ENCODE measurements around the gene SMARCAD1. TPM values are rescaled to one million over a fixed set of nuclear protein-coding genes. Genes with fewer than 3 reads are reported as not detected.
A peak's percentile ranks its signal among the peaks of the same experiment; 100 is the strongest.

The SMARCAD1 gene
- total RNA-seq, 1 donor = 48.5 TPM

DNA sequence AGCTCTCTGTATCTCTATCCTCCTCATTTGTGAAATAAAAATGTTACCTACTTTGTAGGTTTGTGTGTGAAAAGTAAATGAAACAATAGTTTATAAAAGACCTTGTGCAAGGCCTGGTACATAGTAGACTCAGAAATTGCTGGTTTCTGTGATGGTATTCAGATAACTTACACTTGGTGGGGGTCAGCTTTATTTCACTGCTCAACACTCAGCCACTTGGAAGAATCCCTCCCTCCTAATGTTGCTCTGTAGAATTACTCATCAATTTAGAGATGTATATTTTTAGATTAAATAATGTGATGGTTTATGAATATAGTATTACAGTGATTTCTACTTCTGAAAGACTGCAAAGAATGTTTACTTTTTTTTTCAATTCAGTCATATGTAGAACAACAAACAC lies 32.7 kb downstream of the SMARCAD1 start:
- no peak for TF ChIP-seq CTCF (IDR thresholded peaks at IDR 0.05; ENCODE audit: insufficient read depth, low read length)
- no peak for DNase-seq (ENCODE audit: low read depth)
- H3K4me3 ChIP-seq (ENCODE audit: low read depth, low read length) = no peak overlapping the region

- H3K4me3 ChIP-seq (ENCODE audit: low read depth, low read length) = no peak overlapping the region
- DNase-seq (ENCODE audit: low read depth) = peak; percentile 17
- TF ChIP-seq CTCF (IDR thresholded peaks at IDR 0.05; ENCODE audit: insufficient read depth, low read length) = no peak
Measured at GRCh38 chr4:94244087-94244828, 36.6 kb downstream of the SMARCAD1 start.

GRCh38 chr4:94244829-94245185 lies 37.1 kb downstream of the SMARCAD1 start:
- TF ChIP-seq CTCF (IDR thresholded peaks at IDR 0.05; ENCODE audit: insufficient read depth, low read length) = no peak
- no peak overlapping the region for H3K4me3 ChIP-seq (ENCODE audit: low read depth, low read length)
- peak; percentile 10 for DNase-seq (ENCODE audit: low read depth)

DNA sequence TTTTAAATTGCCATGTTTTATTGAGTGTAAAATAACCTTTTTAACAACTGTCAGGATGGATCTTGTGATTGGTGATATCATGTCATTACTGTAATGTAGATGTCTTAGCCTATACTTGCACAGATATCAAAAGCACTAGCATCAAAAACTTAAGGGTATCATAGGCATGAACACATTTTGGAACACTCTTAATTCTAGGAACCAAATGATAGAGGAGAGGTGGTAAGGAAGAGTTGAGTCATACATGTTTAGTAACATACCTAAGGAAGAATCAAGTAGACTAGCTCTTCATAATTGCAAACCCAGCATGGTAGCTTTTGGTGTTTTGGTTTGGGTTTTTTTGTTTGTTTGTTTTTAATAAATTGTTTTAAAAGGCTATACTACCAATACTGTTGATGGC lies 43.4 kb downstream of the SMARCAD1 start:
- no peak for TF ChIP-seq CTCF (IDR thresholded peaks at IDR 0.05; ENCODE audit: insufficient read depth, low read length)
- H3K4me3 ChIP-seq (ENCODE audit: low read depth, low read length) = no peak overlapping the region
- no peak for DNase-seq (ENCODE audit: low read depth)

DNA sequence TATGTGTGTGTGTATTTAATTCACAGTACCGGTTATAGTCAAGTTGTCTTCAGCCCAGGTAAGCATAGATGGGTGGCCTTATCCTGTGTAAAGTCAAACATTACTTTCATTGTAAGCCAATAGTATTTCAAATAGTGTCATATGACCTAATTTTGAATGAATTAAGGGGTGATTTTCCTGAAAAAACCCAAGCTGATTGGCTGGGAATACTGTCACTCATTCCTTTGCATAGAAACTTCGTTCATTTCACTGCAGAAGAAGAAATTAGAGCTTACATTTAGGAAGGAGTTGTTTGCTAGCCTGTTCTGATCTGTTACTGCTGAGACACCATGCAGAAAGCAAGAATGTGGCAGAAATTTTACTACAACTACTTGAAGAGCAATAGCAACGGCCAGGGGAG lies 45.4 kb downstream of the SMARCAD1 start:
- no peak for TF ChIP-seq CTCF (IDR thresholded peaks at IDR 0.05; ENCODE audit: insufficient read depth, low read length)
- DNase-seq (ENCODE audit: low read depth) = peak; percentile 11
- no peak overlapping the region for H3K4me3 ChIP-seq (ENCODE audit: low read depth, low read length)

GRCh38 chr4:94256144-94256783 lies 48.6 kb downstream of the SMARCAD1 start:
- no peak for TF ChIP-seq CTCF (IDR thresholded peaks at IDR 0.05; ENCODE audit: insufficient read depth, low read length)
- no peak overlapping the region for H3K4me3 ChIP-seq (ENCODE audit: low read depth, low read length)
- no peak for DNase-seq (ENCODE audit: low read depth)

All from fibroblast of the aortic adventitia (primary cell).